Stromal cell of bone marrow (primary cell): Measurements from ENCODE around the gene TENM4.

ENCODE experiments used
- DNase-seq: peaks from one replicate; pipeline ENCODE4 v3.0.0-alpha.2; 2012; ENCODE audit warnings: low read depth

The TENM4 gene

DNA sequence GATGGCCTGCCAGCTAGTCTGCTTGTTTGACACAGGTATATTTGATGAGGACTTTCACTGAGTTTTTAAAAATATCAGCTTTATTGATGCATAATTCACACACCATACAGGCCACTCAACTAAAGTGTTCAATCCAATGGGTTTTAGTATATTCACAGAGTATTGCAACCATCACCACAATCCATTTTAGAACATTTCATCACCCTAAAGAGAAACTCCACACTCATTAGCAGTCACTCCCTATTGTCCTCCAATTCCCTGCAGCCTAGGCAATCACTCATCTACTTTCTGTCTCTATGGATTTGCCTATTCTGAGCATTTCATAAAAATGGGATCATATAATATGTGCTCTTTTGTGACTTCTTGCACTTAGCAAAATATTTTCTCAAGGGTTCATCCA is 468.2 kb downstream of the TENM4 start:
- no peak for DNase-seq

DNA sequence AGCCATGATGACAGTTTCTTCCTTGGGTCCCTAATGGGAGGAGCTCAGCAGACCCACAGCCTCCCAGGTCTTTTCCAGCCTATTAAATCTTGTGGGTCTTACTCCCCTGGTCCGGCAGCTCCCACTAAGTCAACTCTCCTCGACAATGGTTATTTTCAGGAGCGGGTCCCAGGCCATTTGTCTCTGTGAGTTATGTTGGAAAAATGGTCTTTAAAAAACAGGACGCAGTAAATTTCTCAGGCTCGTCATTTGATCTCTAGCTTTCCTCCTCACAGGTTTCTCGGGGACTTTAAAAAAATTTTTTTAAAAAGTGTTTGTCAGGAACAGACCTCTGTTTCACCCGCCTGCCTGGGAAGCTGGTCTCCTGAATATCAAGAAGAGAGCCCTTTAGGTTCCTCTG is 468.7 kb downstream of the TENM4 start:
- no peak for DNase-seq

DNA sequence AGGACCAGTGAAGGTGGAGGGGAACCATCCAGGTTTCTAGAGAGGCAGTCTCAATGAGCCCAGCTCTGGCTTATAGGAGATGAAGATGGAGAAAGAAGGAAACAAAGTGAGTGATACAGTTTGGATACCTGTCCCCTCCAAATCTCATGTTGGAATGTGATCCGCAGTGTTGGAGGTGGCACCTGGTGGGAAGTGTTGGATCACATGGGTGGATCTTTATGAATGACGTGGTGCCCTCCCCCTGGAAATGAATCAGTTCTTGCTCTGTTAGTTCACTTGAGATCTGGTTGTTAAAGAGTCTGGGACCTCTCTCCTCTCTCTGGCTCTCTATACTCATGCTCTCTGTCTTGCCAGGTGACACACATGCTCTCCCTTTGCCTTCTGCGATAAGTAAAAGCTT is 473.0 kb downstream of the TENM4 start:
- DNase-seq, result no peak

DNA sequence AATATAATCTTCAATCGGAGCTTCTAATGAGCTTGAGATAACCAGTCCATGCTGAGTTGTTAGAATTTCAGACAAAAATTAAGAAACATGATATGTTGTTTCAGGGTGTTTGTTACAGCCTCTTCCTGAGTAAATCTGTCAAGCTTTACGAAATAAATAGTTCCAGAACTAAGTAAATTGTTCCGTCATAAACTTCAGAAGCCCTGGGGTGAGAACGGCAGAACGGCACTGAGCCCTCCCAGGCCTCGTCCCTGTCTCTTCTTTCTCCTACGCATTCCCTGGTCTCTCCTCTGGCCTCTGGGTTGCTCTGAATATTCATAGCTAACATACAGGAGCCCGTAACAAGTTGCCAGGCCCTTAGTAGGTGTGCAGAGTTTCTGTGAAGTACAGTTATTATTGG is 475.4 kb downstream of the TENM4 start:
- DNase-seq, result no peak

DNA sequence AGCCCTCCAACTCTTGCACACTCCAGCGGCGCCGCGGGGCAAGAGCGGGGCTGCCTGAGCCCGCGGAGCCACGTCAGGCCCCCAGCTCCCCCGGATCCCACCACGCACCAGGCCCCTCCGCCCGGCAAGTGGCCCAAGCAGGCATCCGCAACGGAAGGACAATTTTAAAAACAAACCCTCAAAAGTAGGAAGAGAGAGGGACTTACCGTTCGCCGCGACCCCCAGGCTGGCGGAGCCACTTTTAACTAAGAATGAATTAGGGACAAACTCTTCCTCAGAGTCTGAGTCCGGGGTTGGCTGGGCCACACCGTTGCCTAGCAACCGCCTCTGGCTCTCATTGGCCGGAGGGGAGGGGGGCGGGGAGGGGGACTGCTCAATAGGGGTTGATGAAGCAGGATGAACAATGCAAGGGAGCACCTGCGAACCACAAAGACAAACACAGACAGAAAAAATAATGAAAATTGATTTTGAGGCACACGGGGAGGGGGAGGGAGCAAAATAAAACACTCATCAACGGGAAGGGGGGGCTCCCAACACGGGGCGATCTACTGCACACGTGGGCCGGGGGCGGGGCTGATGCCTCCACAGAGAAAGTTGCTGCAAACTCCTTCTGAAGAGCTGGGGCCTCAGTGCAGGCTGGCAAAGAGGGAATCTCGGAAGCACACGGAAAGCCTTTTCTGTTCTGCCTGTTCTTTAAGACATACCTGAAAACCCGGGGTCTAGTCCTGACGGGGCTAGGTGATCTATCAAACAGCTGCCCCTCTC is 478.7 kb downstream of the TENM4 start:
- no peak for DNase-seq

DNA sequence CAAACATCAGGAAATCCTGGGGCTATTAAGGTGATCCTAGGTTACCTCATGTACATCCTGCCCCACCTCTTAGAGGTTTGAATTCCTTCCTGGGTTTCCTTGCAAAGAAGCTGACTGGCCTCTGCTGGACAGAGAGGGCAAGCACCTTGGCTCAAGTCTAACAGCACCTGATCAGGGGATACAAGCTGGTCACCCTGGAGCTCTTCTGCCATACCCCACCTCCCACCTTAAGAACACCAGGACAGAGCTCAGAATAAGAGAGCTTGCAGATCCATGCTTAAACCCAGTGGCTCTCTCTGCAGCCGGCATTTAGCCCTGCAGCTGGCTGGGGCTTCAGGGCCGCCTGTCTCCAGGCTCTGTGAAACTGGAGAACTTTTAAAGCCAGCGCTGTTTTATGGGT is 479.6 kb downstream of the TENM4 start:
- no peak for DNase-seq

DNA sequence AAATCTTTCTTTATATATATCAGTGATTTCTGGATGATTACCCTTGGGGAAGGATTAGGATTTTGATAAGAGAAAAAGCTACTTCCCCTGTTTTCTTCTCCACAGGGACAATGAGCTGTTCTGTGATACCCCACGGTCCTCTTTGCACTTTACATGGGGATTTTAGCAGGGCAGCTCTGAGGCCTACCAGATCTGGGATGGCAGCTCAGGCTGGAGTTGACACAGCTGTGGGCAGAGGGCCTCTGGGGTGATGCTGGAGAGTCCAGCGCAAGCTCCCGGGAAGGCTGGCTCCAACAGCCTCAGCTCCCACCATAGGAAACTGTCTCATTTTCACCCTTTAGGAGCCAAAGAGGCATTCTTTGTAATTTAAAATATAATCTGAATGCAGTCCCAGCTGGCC is 482.4 kb downstream of the TENM4 start:
- DNase-seq, result no peak

DNA sequence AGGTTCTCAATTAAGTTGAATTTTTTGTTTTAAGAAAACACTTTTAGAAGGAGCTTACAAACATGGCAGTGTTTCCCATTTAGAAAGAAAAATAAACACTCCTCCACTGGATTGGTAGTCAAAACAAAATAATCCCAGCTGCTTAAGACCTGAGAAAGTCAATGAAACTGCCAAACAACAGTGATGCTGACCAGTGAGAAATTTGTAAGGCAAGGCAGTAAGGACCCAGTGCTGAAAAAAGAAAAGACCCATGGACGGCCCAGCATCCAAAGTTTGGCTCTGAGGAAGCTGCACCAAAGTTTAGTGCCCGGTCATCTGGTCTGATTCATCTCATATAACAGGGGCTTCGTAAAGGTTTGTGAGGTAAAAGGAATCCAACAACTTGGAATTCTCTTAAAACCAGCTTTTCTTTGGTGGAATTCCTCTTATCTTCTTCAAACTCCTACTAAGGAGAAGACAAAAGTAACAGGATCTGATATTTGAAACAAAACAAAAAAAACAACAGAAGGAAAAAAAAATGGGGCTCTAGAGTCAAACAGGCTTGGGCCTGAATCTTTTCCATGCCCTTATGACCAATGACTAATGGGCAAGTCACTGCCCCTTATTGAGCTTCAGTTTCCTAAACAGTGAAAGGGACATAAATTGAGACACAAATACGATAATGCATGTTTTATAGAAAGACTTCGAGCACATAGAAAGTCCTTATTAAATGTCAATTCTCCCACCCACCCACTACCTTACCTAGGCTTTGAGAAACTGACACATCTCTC is 483.2 kb downstream of the TENM4 start:
- peak; percentile 60 for DNase-seq

DNA sequence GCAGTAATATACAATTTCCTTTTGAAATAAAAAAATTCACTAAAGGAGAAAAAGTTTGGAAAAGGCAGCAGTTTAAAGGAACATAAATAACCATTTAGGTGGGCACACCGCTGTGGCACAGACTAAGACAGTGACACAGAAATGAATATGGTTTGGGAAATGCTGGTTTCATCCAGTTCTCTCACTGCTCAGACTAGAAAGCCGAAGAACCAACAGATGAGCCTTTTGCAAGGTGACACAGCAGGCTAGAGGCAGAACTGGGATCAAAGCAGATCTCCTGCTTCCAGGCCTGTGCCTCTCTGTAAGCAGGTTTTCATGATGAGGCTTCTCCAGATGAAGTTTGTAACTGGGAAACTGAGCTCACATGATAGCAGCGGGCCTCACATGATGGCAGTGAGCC is 486.1 kb downstream of the TENM4 start:
- no peak for DNase-seq

DNA sequence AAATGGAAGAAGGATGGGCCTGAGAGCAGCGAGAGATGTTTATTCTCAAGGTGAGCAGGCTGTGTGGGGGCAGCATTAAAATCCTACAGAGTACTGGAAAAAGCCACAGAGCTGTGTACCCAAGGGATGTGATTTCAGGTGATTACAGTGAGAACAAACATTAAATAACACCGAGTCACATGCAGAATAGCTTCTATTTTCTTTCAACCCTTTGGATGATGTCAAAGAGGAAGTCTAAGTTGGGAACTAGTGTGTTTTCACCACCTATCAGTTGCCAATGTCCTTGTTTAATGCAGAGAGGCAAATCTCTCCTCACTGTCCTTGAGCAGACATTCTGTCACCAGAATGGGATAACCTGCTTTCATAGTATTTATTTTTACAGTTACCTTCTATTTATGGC is 486.6 kb downstream of the TENM4 start:
- no peak for DNase-seq

DNA sequence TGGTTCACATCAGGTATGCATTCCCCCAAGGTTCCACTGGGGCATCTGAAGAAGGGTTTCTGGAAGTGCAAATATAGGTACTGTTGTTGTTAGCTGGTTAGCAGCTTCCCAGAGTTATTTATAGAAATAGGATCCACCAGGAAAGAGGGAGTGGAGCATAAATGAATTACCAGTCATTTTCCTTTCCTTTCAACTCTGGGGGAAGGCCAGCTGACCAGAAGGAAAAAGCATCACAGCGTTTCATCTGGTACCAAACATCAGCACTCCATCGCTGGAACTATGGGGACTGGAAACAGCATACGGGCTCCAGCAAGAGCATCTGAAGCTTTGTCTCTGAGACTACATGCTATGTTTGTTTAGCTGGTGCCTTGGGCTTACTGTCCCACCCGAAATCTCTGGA is 487.9 kb downstream of the TENM4 start:
- DNase-seq, result no peak

DNA sequence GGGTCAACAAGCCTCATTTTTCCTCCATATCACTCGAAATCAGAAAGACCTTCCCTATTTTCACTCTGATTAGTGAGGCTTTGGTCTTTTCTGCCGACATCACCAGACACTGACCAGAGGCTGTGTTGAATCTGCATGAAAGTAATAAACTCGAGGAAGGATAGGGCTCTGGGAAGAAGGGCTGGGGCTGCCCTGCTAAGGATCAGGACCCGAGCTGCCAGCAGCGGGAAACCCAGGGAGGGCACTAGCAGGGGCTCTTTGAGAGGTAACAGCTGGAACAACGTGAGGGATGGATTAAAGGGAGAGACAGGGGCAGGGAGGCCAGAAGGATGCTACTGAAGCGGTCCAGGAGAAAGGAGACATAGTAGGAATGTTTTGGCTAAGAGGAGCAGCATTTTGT is 488.7 kb downstream of the TENM4 start:
- DNase-seq, result no peak

DNA sequence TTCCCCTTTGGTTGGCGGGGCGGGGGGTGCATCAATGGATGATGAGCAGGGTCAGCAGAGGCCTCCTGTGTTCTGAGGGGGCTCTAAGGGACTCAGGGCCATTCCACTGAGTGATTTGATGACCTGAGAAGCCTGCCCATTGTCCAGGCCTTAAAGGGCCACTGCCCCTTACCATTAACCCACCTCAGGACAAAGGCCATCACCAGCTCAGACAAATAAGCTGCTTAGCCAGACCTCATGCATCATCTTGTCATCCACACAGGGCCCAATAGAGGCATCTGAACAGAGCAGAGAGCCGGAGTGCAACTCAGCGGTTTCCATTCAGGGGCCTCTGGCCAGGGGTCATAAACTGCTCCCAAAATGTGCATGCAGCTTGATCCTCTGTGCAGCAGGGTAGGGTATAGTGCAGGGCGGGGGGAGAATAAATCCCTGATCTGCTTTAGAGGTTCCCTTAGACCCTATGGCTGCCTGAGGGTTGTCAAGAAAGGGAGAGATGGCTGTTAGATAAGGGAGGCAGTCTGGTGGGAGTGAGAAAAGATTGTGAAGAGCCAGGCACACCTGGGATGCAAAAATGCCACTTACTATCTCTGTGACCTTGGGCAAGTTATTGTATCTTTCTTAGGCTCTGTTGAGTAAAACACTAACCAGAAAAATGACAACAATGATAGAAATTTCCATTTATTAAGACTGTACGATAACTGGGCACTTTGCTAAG is 490.7 kb downstream of the TENM4 start:
- DNase-seq, result no peak

DNA sequence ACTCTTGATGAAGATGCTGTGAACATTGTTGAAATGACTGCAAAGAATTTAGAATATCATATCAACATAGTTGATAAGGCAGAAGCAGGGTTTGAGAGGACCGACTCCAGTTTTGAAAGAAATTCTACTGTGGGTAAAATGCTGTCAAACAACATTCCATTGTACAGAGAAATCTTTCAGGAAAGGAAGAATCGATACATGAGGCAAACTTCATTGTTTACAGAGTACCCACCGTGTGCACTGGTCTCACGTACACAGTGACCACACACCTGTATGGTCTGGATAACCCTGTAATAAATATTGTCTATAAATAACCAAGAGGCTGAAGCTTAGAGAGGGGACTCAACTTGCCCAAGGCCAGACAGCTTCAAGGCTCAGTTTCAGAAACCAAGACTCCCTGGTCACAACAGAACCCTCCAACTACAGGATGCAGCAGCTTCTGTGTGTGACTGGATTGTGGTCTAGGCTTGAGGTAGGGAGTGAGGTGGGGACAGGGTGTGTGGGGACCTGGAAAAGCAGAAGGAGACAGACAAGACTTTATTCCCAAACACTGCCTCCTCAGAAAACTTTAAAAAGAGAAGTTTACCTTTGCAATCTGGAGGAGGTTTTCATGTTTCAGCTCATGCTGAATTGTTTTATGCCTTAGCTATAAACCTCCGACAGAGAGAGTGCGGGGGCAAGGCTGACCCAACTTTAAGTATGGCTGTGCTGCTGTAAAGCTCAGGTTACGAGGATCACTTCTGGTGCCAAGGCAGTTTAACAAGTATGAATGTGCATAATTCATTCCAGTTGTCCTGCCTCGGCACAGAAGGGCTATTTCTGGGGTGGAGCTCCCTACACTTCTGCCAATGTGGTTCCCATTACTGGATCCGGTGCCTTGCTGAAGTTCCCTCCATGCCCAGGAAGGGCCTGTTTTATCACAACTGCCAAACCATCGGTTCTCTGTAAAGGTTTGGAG is 493.6 kb downstream of the TENM4 start:
- peak; percentile 41 for DNase-seq

DNA sequence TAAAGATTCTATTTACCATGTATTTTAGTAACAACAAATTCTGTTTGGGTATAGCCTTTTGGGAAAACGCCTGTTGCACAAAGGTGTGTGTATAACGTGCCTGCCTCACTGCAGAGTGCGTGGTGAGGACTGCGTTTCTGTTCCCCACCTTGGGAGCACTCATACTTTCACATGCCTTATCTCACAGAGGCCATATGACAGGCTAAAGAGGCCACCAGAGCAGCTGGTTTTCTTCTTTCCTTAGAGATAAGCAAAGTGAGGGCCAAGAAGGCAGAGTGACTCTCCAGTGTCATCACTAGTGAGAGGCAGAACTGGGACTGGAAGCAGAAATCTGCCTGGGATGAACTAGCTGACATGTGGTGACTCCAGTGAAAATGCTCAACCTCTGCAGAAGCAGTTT is 497.0 kb downstream of the TENM4 start:
- DNase-seq, result no peak

DNA sequence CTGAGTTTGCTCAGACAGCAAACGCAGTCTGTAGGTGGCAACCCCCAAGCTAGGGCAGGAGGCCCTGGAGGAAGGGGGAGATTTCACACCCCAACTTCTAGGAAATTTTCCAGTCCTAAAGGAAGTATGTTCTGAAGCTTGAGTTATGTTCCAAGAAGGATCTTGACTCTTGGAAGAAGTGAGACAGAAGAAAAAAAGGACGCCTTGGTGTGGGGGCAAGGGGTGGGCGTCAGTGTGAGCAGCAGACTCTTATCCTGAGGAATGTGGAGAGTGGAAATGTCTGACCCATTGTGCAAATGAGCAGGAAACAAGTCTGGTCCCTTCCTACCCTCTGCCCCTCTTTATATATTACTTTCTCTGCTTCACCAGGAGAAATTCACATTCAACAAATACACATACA is 497.7 kb downstream of the TENM4 start:
- DNase-seq, result no peak

DNA sequence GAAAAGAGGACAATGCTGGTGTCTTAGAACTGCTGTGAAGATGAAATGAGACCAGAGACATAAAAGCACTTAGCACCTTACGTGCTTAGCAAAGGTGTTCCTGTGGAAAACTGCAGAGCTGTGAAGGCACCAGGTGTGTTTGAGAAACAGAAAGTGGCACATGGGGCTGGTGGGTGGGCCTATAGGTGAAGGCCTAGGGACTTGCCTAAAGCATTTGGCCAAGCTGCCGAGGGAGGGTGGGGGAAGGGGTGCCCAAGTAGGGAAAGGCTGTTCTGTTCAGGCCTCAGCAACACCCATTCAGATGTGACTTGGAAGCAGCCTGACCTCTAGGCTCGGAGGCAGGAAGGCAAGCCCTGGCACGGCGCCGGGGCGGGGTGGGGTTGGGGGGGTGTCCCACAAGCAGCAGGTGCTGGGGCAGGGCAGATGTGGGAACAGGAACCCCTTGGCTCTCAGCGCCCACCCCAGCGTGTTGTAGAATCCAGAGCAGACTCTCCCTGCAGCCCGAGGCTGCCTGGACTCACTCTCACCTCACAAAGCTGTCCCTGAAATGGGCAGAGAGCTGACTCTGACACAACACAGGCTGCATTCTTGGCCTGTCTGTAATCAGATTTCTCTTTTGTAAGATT is 499.5 kb downstream of the TENM4 start:
- no peak for DNase-seq

DNA sequence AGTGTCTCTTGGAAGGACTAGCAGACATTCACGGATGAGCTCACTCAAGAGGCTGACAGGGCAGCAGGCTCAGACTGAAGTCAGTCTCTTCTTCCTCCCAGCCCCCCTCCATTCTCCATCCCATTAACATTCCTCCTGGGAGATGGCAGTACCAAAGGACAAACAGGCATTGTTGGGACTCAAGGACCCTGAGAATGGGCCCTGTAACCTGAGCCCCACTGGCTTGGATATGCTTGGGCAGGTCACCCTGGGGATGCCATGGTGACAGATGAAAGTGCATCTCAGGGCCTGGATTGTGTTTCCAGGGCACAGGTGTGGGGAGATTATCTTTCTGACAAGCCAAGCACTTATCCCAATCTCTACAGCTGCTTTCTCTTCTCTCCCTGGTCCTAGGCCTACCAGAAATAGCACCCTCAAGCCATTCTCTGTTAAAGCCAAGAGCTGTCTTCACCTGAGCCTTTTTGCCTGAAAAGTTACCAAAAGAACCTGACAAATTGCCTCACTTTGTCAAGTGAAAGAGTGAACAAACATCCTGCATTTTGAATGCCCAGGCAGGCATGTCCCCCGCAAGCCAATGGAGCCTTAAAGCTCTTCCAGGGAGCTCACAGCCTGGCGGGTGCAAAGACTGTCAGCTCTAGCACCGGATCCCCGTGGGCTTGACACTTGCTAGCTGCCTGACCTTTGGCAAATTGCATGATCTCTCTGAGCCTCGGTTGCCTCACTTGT is 500.2 kb downstream of the TENM4 start:
- no peak for DNase-seq

DNA sequence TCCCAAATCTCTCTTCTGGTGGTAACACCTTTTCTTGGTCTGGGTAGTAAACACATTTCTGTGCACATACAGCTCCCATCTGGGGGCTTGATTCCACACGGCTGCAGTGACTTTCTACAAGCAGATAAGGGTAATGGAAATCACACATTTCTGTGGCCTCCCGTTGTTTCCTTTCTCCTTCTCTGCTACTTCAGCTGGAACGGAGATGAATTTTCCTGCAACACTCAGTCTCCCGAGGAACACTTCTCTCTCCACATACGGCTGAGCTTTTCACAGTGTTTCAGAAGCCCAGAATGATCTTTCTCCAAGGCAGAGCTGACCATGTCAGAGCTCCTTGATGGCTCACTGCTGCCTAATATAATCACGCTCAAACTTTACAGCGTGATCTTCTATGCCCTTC is 501.9 kb downstream of the TENM4 start:
- DNase-seq, result no peak

DNA sequence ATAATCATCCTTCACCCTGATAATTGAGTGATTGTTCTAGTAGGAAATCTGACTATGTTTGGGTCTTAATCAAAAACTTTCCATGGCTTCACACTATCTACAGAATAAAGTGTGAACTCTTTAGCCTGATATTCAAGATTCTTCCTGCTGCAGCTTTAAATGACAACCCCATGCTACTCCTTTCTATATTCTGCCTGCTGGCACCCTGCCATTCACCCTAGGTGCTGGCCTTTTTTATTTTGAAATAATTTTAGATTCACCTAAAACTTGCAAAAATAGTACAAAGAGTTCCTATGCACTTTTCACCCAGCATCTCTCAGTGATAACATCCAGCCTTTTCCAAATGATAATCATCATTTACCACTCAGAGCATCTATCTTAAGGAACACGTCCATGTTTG is 502.8 kb downstream of the TENM4 start:
- DNase-seq, result no peak
